ENCODE measurements around the gene USP34.

The USP34 gene

GRCh38 chr2:61179701-61180639 is 290.9 kb downstream of the USP34 start:
- TF ChIP-seq TEAD4 (IDR thresholded peaks at IDR 0.05) (no peak), EP300 (IDR thresholded peaks at IDR 0.05; ENCODE audit: borderline replicate concordance) (no peak), EGR1 (IDR thresholded peaks at IDR 0.05) (no peak), RAD21 (IDR thresholded peaks at IDR 0.05; ENCODE audit: low read depth) (no peak), MAX (IDR thresholded peaks at IDR 0.05) (no peak), TCF12 (IDR thresholded peaks at IDR 0.05; ENCODE audit: low read depth) (no peak), YY1 (IDR thresholded peaks at IDR 0.05; ENCODE audit: low read depth) (no peak), NFIC (IDR thresholded peaks at IDR 0.05) (no peak)

GRCh38 chr2:61178603-61179545 is 292.0 kb downstream of the USP34 start:
- TF ChIP-seq CEBPB (IDR thresholded peaks at IDR 0.05) (no peak), EP300 (IDR thresholded peaks at IDR 0.05; ENCODE audit: borderline replicate concordance) (no peak), CREB1 (IDR thresholded peaks at IDR 0.05; ENCODE audit: low read depth) (no peak), TCF12 (IDR thresholded peaks at IDR 0.05; ENCODE audit: low read depth) (no peak), USF1 (IDR thresholded peaks at IDR 0.05) (no peak), ZBTB7A (IDR thresholded peaks at IDR 0.05; ENCODE audit: low read depth) (no peak), RAD21 (IDR thresholded peaks at IDR 0.05; ENCODE audit: low read depth) (no peak), MAX (IDR thresholded peaks at IDR 0.05) (no peak), TEAD4 (IDR thresholded peaks at IDR 0.05) (no peak), YY1 (IDR thresholded peaks at IDR 0.05; ENCODE audit: low read depth) (no peak), NFIC (IDR thresholded peaks at IDR 0.05) (no peak), FOXM1 (IDR thresholded peaks at IDR 0.05; ENCODE audit: borderline replicate concordance, low read depth) (no peak)

- TF ChIP-seq MAX (IDR thresholded peaks at IDR 0.05): no peak
- no peak for TF ChIP-seq FOXM1 (IDR thresholded peaks at IDR 0.05; ENCODE audit: borderline replicate concordance, low read depth)
- TF ChIP-seq TCF12 (IDR thresholded peaks at IDR 0.05; ENCODE audit: low read depth): no peak
- TF ChIP-seq REST (IDR thresholded peaks at IDR 0.05; ENCODE audit: low read depth): no peak
- TF ChIP-seq TAF1 (IDR thresholded peaks at IDR 0.05; ENCODE audit: low read depth): no peak
- no peak for TF ChIP-seq EGR1 (IDR thresholded peaks at IDR 0.05)
- TF ChIP-seq CREB1 (IDR thresholded peaks at IDR 0.05; ENCODE audit: low read depth): no peak
- TF ChIP-seq NFIC (IDR thresholded peaks at IDR 0.05): no peak
- TF ChIP-seq YY1 (IDR thresholded peaks at IDR 0.05; ENCODE audit: low read depth): no peak
- TF ChIP-seq TEAD4 (IDR thresholded peaks at IDR 0.05): no peak
- TF ChIP-seq USF1 (IDR thresholded peaks at IDR 0.05): no peak
- TF ChIP-seq RAD21 (IDR thresholded peaks at IDR 0.05; ENCODE audit: low read depth): no peak
- TF ChIP-seq EP300 (IDR thresholded peaks at IDR 0.05; ENCODE audit: borderline replicate concordance): no peak
- TF ChIP-seq ZBTB7A (IDR thresholded peaks at IDR 0.05; ENCODE audit: low read depth): no peak
- no peak for TF ChIP-seq CEBPB (IDR thresholded peaks at IDR 0.05)
These were observed 292.9 kb downstream of the USP34 start for GRCh38 chr2:61177727-61178549.

- TF ChIP-seq FOXM1 (IDR thresholded peaks at IDR 0.05; ENCODE audit: borderline replicate concordance, low read depth): no peak
- TF ChIP-seq ZBTB7A (IDR thresholded peaks at IDR 0.05; ENCODE audit: low read depth): peak; percentile 51
- peak; percentile 57 for TF ChIP-seq TCF12 (IDR thresholded peaks at IDR 0.05; ENCODE audit: low read depth)
- peak; percentile 64 for TF ChIP-seq YY1 (IDR thresholded peaks at IDR 0.05; ENCODE audit: low read depth)
- TF ChIP-seq REST (IDR thresholded peaks at IDR 0.05; ENCODE audit: low read depth): no peak
- TF ChIP-seq TEAD4 (IDR thresholded peaks at IDR 0.05): no peak; the same call in 1 of the 2 replicates
- TF ChIP-seq USF1 (IDR thresholded peaks at IDR 0.05): no peak
- peak; percentile 28; the same call in 1 of the 2 replicates for TF ChIP-seq CREB1 (IDR thresholded peaks at IDR 0.05; ENCODE audit: low read depth)
- peak; percentile 83 for TF ChIP-seq MAX (IDR thresholded peaks at IDR 0.05)
- peak; percentile 2; the same call in 1 of the 2 replicates for TF ChIP-seq CEBPB (IDR thresholded peaks at IDR 0.05)
- TF ChIP-seq NFIC (IDR thresholded peaks at IDR 0.05): peak; percentile 74
- TF ChIP-seq TAF1 (IDR thresholded peaks at IDR 0.05; ENCODE audit: low read depth): peak; percentile 62; the same call in 1 of the 2 replicates
- no peak for TF ChIP-seq EGR1 (IDR thresholded peaks at IDR 0.05)
- TF ChIP-seq RAD21 (IDR thresholded peaks at IDR 0.05; ENCODE audit: low read depth): no peak
- peak; percentile 20; the same call in 1 of the 2 replicates for TF ChIP-seq EP300 (IDR thresholded peaks at IDR 0.05; ENCODE audit: borderline replicate concordance)
These were observed 293.8 kb downstream of the USP34 start for GRCh38 chr2:61176755-61177726.

Measured in Ishikawa (cell line).